A549 (cell line): ENCODE data around the gene PSAPL1. TPM values are rescaled to one million over a fixed set of nuclear protein-coding genes. Genes with fewer than 3 reads are reported as not detected.
A peak's percentile ranks its signal among the peaks of the same experiment; 100 is the strongest.

Source experiments
- ATAC-seq, 2 experiments: fragments of 200-7000 bp in 1 of 2; fragments of >200 bp in 1 of 2; cut with Nextera tagmentation in 1 of 2; cut with Tn5 transposase in 1 of 2; 3 replicates each; pipeline versions ENCODE4 v1.8.0 to v1.9.1; 2018 to 2020; ENCODE audit warnings: mild to moderate bottlenecking in 1 of 2, moderate library complexity in 1 of 2
- CTCF ChIA-PET: fragments of 300-600 bp; sonication (Branson Sonifier 250); formaldehyde crosslinking; extraction: SDS; loops from one replicate; lab custom pipeline; 2021; ENCODE audit warnings: antibody characterized with exemption, inconsistent platforms; lab: Yijun Ruan, JAX
- POLR2A ChIA-PET: fragments of 350-600 bp; formaldehyde crosslinking; extraction: SDS; loops from one replicate; lab custom pipeline; 2021; ENCODE audit warnings: antibody characterized with exemption, inconsistent platforms; lab: Yijun Ruan, JAX
- DNase-seq, 2 experiments: peaks; one replicate each; pipeline versions ENCODE4 v3.0.0 to v3.0.0-alpha.2; 2011 to 2016; ENCODE audit warnings: low read depth in 1 of 2, low spot score in 1 of 2
- FAIRE-seq: peaks from 2 replicates; lab custom pipeline; 2011; peaks lifted over from hg19 to GRCh38; lab: Jason Lieb, UNC
- H3K27ac ChIP-seq, 2 experiments: fragments of >200 bp; sonication (Bioruptor Twin); formaldehyde crosslinking; 3 replicates each; pipeline ENCODE4 v1.5.1; 2016 to 2017
- H3K4me1 ChIP-seq: fragments of >200 bp; sonication (Bioruptor Twin); formaldehyde crosslinking; 3 replicates; pipeline ENCODE4 v1.6.1; 2016
- H3K4me2 ChIP-seq: fragments of >200 bp; sonication (Bioruptor Twin); formaldehyde crosslinking; 3 replicates; pipeline ENCODE4 v1.6.1; 2016
- H3K4me3 ChIP-seq: fragments of >200 bp; sonication (Bioruptor Twin); formaldehyde crosslinking; 3 replicates; pipeline ENCODE4 v1.5.1; 2016
- H3K9me3 ChIP-seq: fragments of >200 bp; sonication (Bioruptor Twin); formaldehyde crosslinking; 3 replicates; pipeline ENCODE4 v1.6.1; 2016
- ATOH8 ChIP-seq: fragments of 250-450 bp; sonication (Bioruptor Pico); IDR thresholded peaks from 2 replicates; pipeline ENCODE4 v1.5.0; 2020; ENCODE audit warnings: low read depth, mild to moderate bottlenecking, moderate library complexity
- BHLHE40 ChIP-seq: IDR thresholded peaks from 2 replicates; pipeline ENCODE4 v1.6.1; 2012; ENCODE audit warnings: low read depth, low read length, inconsistent platforms
- CBX8 ChIP-seq: fragments of 200-600 bp; sonication (generic); IDR thresholded peaks from 2 replicates; pipeline ENCODE4 v1.6.1; 2016
- CHD2 ChIP-seq: fragments of 150-350 bp; IDR thresholded peaks from 2 replicates; pipeline ENCODE4 v1.6.1; 2014; ENCODE audit warnings: low read length; ENCODE audit not compliant: partially characterized antibody
- CHD4 ChIP-seq: fragments of 200-600 bp; sonication (generic); IDR thresholded peaks from 2 replicates; pipeline ENCODE4 v1.6.1; 2016; ENCODE audit warnings: antibody characterized with exemption, mild to moderate bottlenecking, borderline replicate concordance
- EHMT2 ChIP-seq: fragments of 200-600 bp; sonication (generic); IDR thresholded peaks from 2 replicates; pipeline ENCODE4 v1.6.1; 2016; ENCODE audit warnings: antibody characterized with exemption, low read depth, mild to moderate bottlenecking, moderate library complexity
- ELK1 ChIP-seq: fragments of 150-350 bp; IDR thresholded peaks from 2 replicates; pipeline ENCODE4 v1.6.1; 2014; ENCODE audit warnings: low read depth, mild to moderate bottlenecking, low read length
- ESRRA ChIP-seq: fragments of 150-350 bp; IDR thresholded peaks from 2 replicates; pipeline ENCODE4 v1.6.1; 2014; ENCODE audit warnings: mild to moderate bottlenecking, low read length, borderline replicate concordance
- FOSL2 ChIP-seq, 2 experiments: fragments of 450-650 bp in 1 of 2; fragments of >200 bp in 1 of 2; sonication (Bioruptor Twin) in 1 of 2; formaldehyde crosslinking; IDR thresholded peaks; 2 replicates each; pipeline versions ENCODE4 v1.5.0 to v1.6.1; 2016 to 2020; ENCODE audit warnings: mild to moderate bottlenecking in 1 of 2, moderate library complexity in 1 of 2
- FOXS1 ChIP-seq: fragments of 250-450 bp; sonication (Bioruptor Pico); IDR thresholded peaks from 2 replicates; pipeline ENCODE4 v1.5.0; 2020; ENCODE audit warnings: mild to moderate bottlenecking, moderate library complexity
- GATA3 ChIP-seq: IDR thresholded peaks from 2 replicates; pipeline ENCODE4 v1.6.1; 2012; ENCODE audit warnings: borderline replicate concordance
- HDAC2 ChIP-seq: fragments of 200-600 bp; sonication (generic); IDR thresholded peaks from 2 replicates; pipeline ENCODE4 v1.6.1; 2016
- HEYL ChIP-seq: fragments of 250-450 bp; sonication (Bioruptor Pico); IDR thresholded peaks from 2 replicates; pipeline ENCODE4 v1.8.0; 2021; ENCODE audit warnings: mild to moderate bottlenecking, moderate library complexity
- JUNB ChIP-seq: fragments of >200 bp; sonication (Bioruptor Twin); formaldehyde crosslinking; IDR thresholded peaks from 2 replicates; pipeline ENCODE4 v1.6.1; 2016
- KDM5A ChIP-seq: fragments of 200-600 bp; sonication (generic); IDR thresholded peaks from 2 replicates; pipeline ENCODE4 v1.6.1; 2016; ENCODE audit warnings: antibody characterized with exemption, mild to moderate bottlenecking
- MAZ ChIP-seq: fragments of 150-350 bp; IDR thresholded peaks from 2 replicates; pipeline ENCODE4 v1.6.1; 2014; ENCODE audit warnings: antibody characterized with exemption, low read depth, low read length, borderline replicate concordance
- NFE2L2 ChIP-seq: fragments of 150-350 bp; conservative IDR thresholded peaks from 2 replicates; pipeline ENCODE4 v1.6.1; 2014; ENCODE audit warnings: low read length
- NPAS2 ChIP-seq: fragments of 250-450 bp; sonication (Bioruptor Pico); IDR thresholded peaks from 2 replicates; pipeline ENCODE4 v1.8.0; 2022; ENCODE audit warnings: mild to moderate bottlenecking, moderate library complexity, borderline replicate concordance
- PBX3 ChIP-seq: IDR thresholded peaks from 2 replicates; pipeline ENCODE4 v1.6.1; 2012
- POLR2AphosphoS2 ChIP-seq: conservative IDR thresholded peaks from 2 replicates; pipeline ENCODE4 v1.6.1; 2012; ENCODE audit warnings: low read length, improper control_type of control experiment, inconsistent platforms
- RAD21 ChIP-seq, 2 experiments: fragments of >200 bp in 1 of 2; sonication (Bioruptor Twin) in 1 of 2; formaldehyde crosslinking in 1 of 2; IDR thresholded peaks in 1 of 2; conservative IDR thresholded peaks in 1 of 2; 2 replicates in 1 of 2; 3 replicates in 1 of 2; pipeline ENCODE4 v1.6.1; 2012 to 2018; ENCODE audit warnings: inconsistent platforms in 1 of 2
- RFX5 ChIP-seq: fragments of 450-650 bp; IDR thresholded peaks from 2 replicates; pipeline ENCODE4 v1.7.1; 2014; ENCODE audit warnings: antibody characterized with exemption, mild to moderate bottlenecking, moderate library complexity
- RNF2 ChIP-seq: fragments of 200-600 bp; sonication (generic); IDR thresholded peaks from 2 replicates; pipeline ENCODE4 v1.6.1; 2016; ENCODE audit warnings: low read depth, mild to moderate bottlenecking, antibody characterized with exemption, moderate library complexity, borderline replicate concordance
- TFCP2L1 ChIP-seq: fragments of 250-450 bp; sonication (Bioruptor Pico); IDR thresholded peaks from 2 replicates; pipeline ENCODE4 v1.5.0; 2021; ENCODE audit warnings: mild to moderate bottlenecking
- USF2 ChIP-seq: fragments of 450-650 bp; IDR thresholded peaks from 2 replicates; pipeline ENCODE4 v1.6.1; 2014; ENCODE audit warnings: antibody characterized with exemption
- ZC3H11A ChIP-seq: fragments of 450-650 bp; IDR thresholded peaks from 2 replicates; pipeline ENCODE4 v1.6.1; 2014; ENCODE audit warnings: antibody characterized with exemption, mild to moderate bottlenecking
- ZSCAN20 ChIP-seq: fragments of 250-450 bp; sonication (Bioruptor Pico); IDR thresholded peaks from 2 replicates; pipeline ENCODE4 v1.8.0; 2022; ENCODE audit warnings: mild to moderate bottlenecking, moderate library complexity
- WGBS: methylation state at CpG from one replicate; pipeline ENCODE4 v1.1.6; 2017; ENCODE audit errors: missing lambda C conversion rate; 5-methylcytosine and 5-hydroxymethylcytosine counted together
- polyA plus RNA-seq, 4 experiments: library from polyadenylated mRNA; depleted of rRNA in 3 of 4; stranded (reverse); fragments of >200 nt; fragmentation: RNase III in 1 of 4; extraction: RNeasy Plus Mini Kit Qiagen cat#74134 plus additional on column Dnase treatment in 1 of 4; gene quantifications; 2 replicates in 3 of 4; 3 replicates in 1 of 4; pipeline ENCODE4 v1.2.3, GENCODE V29; 2011 to 2017

The PSAPL1 gene
- polyA plus RNA-seq, 2 of the 4 experiments (the other 2 are of a cell fraction) = 0.04 to 0.05 TPM

GRCh38 chr4:7403001-7403400, 31.7 kb downstream of the PSAPL1 start:
- DNase-seq (no peak), FAIRE-seq (no peak), ATAC-seq (no peak)
- Histone ChIP-seq H3K27ac (no peak overlapping the region; a peak in 1 of 6 replicates), H3K4me3 (no peak overlapping the region), H3K4me1 (peaks cover 7% of the 10 kb centered on the region; the same call in 2 of the 3 replicates), H3K4me2 (peak overlapping the region; percentile 29; the same call in 2 of the 3 replicates), H3K9me3 (0 out of 3 replicates have a peak, but pooled peaks cover 3% of the 10 kb centered on the region)
- 7% methylated on average over 3 of the region's 3 CpGs for WGBS
- ChIA-PET POLR2A (no interaction called here), CTCF (interaction anchor here (0.5 kb wide), 1 partner anchor 286 kb away, joined by 3 read pairs; no protein-coding TSS in a partner anchor)
- no peak for TF ChIP-seq RNF2
- no peak for TF ChIP-seq RFX5
- TF ChIP-seq TFCP2L1 (CRISPR knock-in tag) = no peak
- no peak for TF ChIP-seq ELK1
- TF ChIP-seq FOSL2 (IDR thresholded peaks at IDR 0.05) = no peak
- no peak for TF ChIP-seq FOSL2 (CRISPR knock-in tag; IDR thresholded peaks at IDR 0.05)
- TF ChIP-seq HDAC2 = no peak
- TF ChIP-seq EHMT2 = no peak
- TF ChIP-seq NPAS2 = no peak
- TF ChIP-seq ATOH8 (CRISPR knock-in tag) = no peak
- no peak for TF ChIP-seq ZC3H11A
- TF ChIP-seq KDM5A = no peak

GRCh38 chr4:7402526-7402925, 32.2 kb downstream of the PSAPL1 start:
- ATAC-seq (peak in 1 of 2 experiments; percentile 39; a peak in 1 of 6 replicates), FAIRE-seq (no peak), DNase-seq (no peak)
- WGBS = 20% methylated on average over 4 of the region's 4 CpGs
- H3K9me3 ChIP-seq = 0 out of 3 replicates have a peak, but pooled peaks cover 3% of the 10 kb centered on the region
- no peak for TF ChIP-seq RNF2
- TF ChIP-seq TFCP2L1 (CRISPR knock-in tag) = no peak
- no peak for TF ChIP-seq CHD4
- no peak for TF ChIP-seq FOSL2 (IDR thresholded peaks at IDR 0.05)
- TF ChIP-seq FOSL2 (CRISPR knock-in tag; IDR thresholded peaks at IDR 0.05) = 0 out of 2 replicates have a peak, but pooled peaks have one; percentile 3
- no peak for TF ChIP-seq GATA3
- ChIA-PET CTCF (interaction anchor here (0.5 kb wide), 1 partner anchor 286 kb away, joined by 3 read pairs; no protein-coding TSS in a partner anchor), POLR2A (no interaction called here)
- H3K27ac ChIP-seq = no peak overlapping the region
- H3K4me3 ChIP-seq = no peak overlapping the region
- peaks cover 7% of the 10 kb centered on the region; the same call in 2 of the 3 replicates for H3K4me1 ChIP-seq
- H3K4me2 ChIP-seq = peak overlapping the region; percentile 29; the same call in 2 of the 3 replicates

GRCh38 chr4:7400671-7401298, 33.9 kb downstream of the PSAPL1 start:
- Histone ChIP-seq H3K9me3 (0 out of 3 replicates have a peak, but pooled peaks cover 3% of the 10 kb centered on the region), H3K4me3 (no peak overlapping the region), H3K4me2 (no peak overlapping the region), H3K4me1 (peaks cover 7% of the 10 kb centered on the region; the same call in 2 of the 3 replicates)
- ChIA-PET CTCF (no interaction called here), POLR2A (no interaction called here)
- 18% methylated on average over 2 of the region's 2 CpGs for WGBS
- DNase-seq (no peak), FAIRE-seq (no peak)
- TF ChIP-seq FOXS1 (no peak), JUNB (no peak), BHLHE40 (no peak), MAZ (no peak), HEYL (CRISPR knock-in tag) (no peak), ZSCAN20 (CRISPR knock-in tag) (no peak), CBX8 (no peak), NFE2L2 (no peak), CHD4 (no peak), ESRRA (no peak), ELK1 (no peak), PBX3 (no peak), KDM5A (no peak), RFX5 (no peak), USF2 (no peak), RAD21 (conservative IDR thresholded peaks at IDR 0.05 in 1 of 2, IDR thresholded peaks at IDR 0.05 in 1 of 2) (no peak), POLR2AphosphoS2 (no peak), CHD2 (no peak), EHMT2 (no peak)
- TF ChIP-seq, all 56 proteins: peak for 0
- H3K27ac ChIP-seq = no peak overlapping the region
- no peak for ATAC-seq
